ENCODE data around the gene TMEM131.

- no peak for TF ChIP-seq CTCF (IDR thresholded peaks at IDR 0.05)
- TF ChIP-seq POLR2A (IDR thresholded peaks at IDR 0.05), result no peak
Observed at GRCh38 chr2:97797355-97797754, 198.4 kb downstream of the TMEM131 start.

Measured in lower leg skin (tissue), 3 donors.